GM11168 (cell line): ENCODE results near the gene AIFM3.
"Not testable (repeated sequence)": the region's sequence is repeated elsewhere in the genome, so short reads cannot be mapped to it uniquely, and the experiment has no call there.

Experiments used
- in situ Hi-C: fragments of 300-500 bp; cut with MboI; formaldehyde crosslinking; loops from one replicate; pipeline ENCODE4 v1.12.0; 2022; ENCODE audit warnings: low sequenced_read_pairs; ENCODE audit not compliant: unreplicated experiment

Gene AIFM3

GRCh38 chr22:20966883-20967696 is at the start of gene AIFM3:
TSS of gene AIFM3 (plus strand) at chr22:20967255. CDS start at chr22:20967945, 690 bp downstream.
- in situ Hi-C loops = no loop called here

GRCh38 chr22:20918663-20919218 is 48.3 kb upstream of the AIFM3 start:
- in situ Hi-C loops = no loop called here

- in situ Hi-C loops = no loop called here
Observed at GRCh38 chr22:20919718-20920117, 47.3 kb upstream of the AIFM3 start.

GRCh38 chr22:20920881-20921203 is 46.2 kb upstream of the AIFM3 start:
- in situ Hi-C loops = no loop called here

- in situ Hi-C loops = no loop called here
Observed at GRCh38 chr22:20922141-20922751, 44.8 kb upstream of the AIFM3 start.

- in situ Hi-C loops = no loop called here
Observed at GRCh38 chr22:20926243-20926642, 40.8 kb upstream of the AIFM3 start.

- in situ Hi-C loops = no loop called here
Observed at GRCh38 chr22:20927940-20928572, 39.0 kb upstream of the AIFM3 start.

- in situ Hi-C loops = no loop called here
Observed at GRCh38 chr22:20928573-20928967, 38.5 kb upstream of the AIFM3 start.

- in situ Hi-C loops = no loop called here
Observed at GRCh38 chr22:20930004-20930403, 37.1 kb upstream of the AIFM3 start.

GRCh38 chr22:20930435-20930834 is 36.6 kb upstream of the AIFM3 start:
- in situ Hi-C loops = not testable (repeated sequence)

GRCh38 chr22:20931126-20931654 is 35.9 kb upstream of the AIFM3 start:
- in situ Hi-C loops = no loop called here

- in situ Hi-C loops = no loop called here
Observed at GRCh38 chr22:20933910-20934309, 33.1 kb upstream of the AIFM3 start.

GRCh38 chr22:20935049-20935448 is 32.0 kb upstream of the AIFM3 start:
- in situ Hi-C loops = not testable (repeated sequence)

GRCh38 chr22:20935780-20936539 is 31.1 kb upstream of the AIFM3 start:
- in situ Hi-C loops = not testable (repeated sequence)

- in situ Hi-C loops = no loop called here
Observed at GRCh38 chr22:20937031-20937793, 29.8 kb upstream of the AIFM3 start.

- in situ Hi-C loops = no loop called here
Observed at GRCh38 chr22:20937794-20938671, 29.0 kb upstream of the AIFM3 start.

- in situ Hi-C loops = not testable (repeated sequence)
Observed at GRCh38 chr22:20939457-20940185, 27.4 kb upstream of the AIFM3 start.

- in situ Hi-C loops = no loop called here
Observed at GRCh38 chr22:20940186-20940651, 26.8 kb upstream of the AIFM3 start.
